D341Med (cell line): ENCODE data around the gene SPAG16.
"Not testable (repeated sequence)": the region's sequence is repeated elsewhere in the genome, so short reads cannot be mapped to it uniquely, and the experiment has no call there.

ENCODE experiments used
- DNase-seq: peaks from one replicate; pipeline ENCODE4 v3.0.0; 2012; ENCODE audit warnings: low spot score

SPAG16 gene

DNA sequence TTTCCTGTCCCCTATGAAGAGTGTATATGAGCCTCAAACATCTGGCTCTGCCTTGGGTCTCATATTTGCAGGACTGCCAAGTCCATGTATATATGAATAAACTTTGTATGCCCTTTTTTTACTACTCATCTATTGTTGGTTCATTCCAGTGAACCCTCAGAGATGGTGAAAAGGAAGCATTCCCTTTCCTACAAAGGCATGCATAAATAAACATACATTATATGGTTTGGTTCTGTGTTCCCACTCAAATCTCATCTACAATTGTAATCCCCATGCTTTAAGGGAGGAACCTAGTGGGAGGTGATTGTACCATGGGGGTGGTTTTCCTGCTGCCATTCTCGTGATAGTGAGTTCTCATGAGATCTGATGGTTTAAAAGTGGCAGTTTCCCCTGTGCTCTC is 534.2 kb downstream of the SPAG16 start:
- DNase-seq = no peak

- no peak for DNase-seq
Measured at GRCh38 chr2:213834331-213834730, 550.1 kb downstream of the SPAG16 start.

DNA sequence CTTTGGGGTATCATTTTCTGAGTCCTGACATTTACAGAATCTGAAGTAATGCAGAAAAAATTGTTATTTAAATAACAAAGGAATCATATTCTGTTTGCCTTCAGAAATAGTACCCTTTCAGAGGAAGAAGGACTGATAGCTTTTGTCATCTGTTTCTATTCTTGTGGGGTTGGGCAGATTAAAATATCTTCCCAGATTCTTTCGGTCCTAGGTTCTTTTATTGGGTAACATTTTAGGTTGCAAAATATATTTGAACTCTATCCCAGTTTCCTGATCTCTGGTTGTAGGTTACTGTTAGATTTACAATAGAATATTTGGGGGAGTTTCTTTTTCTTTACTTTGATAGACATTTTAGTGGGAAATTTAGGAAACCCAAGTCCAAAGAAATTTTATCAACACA is 550.5 kb downstream of the SPAG16 start:
- no peak for DNase-seq

DNA sequence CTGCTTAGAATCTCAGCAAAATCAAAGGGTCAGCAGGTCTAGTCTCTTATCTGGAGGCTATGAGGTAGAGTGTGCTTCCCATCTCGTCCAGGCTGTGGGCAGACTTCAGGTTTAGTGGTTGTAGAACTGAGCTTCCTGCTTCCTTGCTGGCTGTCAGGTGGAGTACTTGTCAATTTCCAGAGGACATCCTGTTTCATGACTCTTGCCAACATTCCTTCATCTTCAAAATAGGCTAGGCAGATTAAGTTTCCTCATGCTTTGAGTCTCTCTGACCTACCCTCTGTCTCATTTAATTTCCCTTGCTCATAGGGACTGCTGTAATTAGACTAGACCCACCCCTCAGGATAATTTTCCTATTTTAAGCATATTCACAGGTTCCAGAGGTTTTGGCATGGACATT is 562.6 kb downstream of the SPAG16 start:
- DNase-seq = no peak

DNA sequence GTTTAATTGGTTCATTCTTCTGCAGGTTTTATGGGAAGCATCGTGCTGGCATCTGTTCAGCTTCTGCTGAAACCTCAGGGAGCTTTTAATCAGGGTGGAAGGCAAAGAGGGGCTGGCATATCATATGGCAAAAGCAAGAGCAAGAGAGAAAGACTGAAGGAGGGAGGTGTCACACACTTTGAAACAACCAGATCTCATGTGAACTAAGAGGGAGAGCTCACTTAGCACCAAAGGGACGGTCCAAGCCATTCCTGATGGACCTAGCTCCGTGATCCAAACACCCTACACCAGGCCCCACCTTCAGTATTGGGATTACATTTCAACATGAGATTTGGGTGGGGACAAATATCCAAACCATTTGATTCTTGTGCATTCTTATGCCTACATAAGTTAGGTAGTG is 563.1 kb downstream of the SPAG16 start:
- DNase-seq = no peak

- no peak for DNase-seq
Measured at GRCh38 chr2:213848631-213849030, 564.4 kb downstream of the SPAG16 start.

DNA sequence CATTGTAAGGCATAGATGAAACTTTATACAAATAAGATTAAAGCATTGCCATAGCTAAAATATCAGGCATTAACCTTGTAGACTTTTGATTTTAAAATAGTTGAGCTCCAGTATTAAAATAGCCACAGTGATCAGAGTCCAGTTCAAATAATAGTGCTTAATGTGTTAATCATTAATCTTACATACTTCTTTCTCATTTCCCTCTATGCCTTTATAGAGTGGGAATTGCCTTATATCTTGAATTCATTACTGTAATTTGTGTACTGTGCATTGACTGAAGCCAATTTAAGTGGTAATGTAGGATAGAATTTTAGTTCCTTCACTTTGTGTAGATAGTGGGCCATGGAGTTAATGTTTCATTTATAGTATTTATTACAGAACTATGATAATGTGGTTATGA is 577.4 kb downstream of the SPAG16 start:
- DNase-seq = no peak

- peak; percentile 10 for DNase-seq
Measured at GRCh38 chr2:213862407-213863076, 578.3 kb downstream of the SPAG16 start.

DNA sequence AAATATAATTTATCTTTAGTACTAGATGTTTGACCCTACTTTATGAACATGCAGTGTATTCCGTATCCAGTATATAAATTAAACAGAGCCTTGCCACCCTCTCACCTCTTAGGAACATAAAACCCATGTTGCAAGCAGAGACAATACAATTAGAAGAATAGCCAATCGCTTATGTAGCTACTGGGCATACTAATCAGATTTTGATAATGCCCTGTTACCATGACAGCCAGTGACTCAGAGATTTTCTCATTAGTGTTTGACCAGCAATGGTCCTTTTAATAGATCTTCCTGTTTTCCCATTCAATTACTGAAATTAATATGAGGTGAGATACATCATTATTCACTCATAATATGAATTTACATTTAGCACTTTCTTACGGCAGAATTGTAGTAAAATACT is 579.3 kb downstream of the SPAG16 start:
- peak; percentile 6 for DNase-seq

DNA sequence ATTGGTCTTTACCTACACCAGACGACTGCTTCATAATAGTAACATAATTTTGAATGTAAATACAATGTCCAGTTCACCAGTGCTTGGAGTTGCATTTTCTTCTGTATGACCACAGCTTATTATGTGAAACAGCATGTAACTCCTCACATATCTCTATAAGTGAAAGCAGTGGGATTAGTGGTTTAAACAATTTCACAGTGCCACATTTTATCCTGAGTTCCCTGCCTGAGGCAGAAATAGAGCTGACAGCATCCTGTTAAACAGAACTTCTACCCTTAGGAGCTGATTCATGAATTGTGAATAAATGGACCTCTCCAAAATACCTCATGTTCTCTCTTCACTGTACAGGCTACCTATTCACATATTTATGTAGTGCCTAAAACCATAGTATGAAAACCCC is 584.3 kb downstream of the SPAG16 start:
- DNase-seq = no peak

GRCh38 chr2:213885485-213885884 is 601.2 kb downstream of the SPAG16 start:
- no peak for DNase-seq

DNA sequence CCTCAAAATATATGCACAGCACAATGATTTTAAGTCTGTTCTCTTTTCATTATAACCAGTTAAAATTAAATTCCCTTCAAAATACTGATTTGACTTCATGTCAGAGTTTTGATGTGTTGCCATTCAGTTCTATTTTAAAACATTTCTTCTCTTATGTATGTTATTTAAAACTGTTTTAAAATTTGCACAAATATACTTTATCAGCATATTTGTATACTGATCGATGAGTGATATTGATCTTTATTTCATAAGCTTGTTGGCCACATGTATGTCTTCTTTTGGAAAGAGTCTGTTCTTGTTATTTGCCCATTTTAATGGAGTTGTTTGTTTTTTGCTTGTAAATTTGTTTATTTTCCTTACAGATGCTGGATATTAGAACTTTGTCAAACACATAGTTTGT is 630.2 kb downstream of the SPAG16 start:
- no peak for DNase-seq

- no peak for DNase-seq
Measured at GRCh38 chr2:213920014-213920413, 635.8 kb downstream of the SPAG16 start.

DNA sequence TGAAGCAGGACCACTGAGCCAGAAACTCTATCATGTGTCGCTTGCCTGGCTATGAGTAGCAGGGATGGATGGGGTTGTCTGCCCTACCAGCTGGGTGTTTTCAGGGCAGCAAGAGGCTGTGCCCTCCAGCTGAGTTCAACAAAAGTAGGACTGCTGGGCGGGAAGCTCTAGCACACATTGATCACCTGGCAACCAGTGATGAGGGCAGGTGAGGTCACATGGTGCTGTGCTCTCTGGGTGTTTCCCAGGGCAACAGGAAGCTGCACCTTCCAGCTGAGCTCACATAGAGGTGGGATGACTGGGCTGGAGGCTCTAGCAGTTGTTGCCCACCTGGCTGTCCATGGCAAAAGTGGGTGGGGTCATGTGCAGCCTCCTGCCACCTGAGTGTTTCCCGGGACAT is 639.3 kb downstream of the SPAG16 start:
- DNase-seq = no peak

DNA sequence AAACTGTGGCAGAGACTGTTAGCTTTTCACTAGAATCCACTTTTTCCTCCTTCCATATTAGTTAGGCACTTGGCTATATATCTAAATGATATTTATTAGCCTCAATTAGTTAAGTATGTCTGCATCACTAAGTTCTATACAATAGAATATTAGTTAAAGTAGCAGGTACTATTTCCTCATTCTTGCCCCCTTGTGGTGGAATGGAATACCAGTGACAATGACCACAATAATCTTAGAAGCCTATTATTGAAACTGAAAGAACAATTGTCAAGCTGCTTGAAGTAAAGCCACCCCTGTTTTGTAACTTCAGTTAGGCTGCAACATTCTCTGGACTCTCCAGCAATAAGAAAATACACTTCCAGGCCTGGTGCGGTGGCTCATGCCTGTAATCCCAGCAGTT is 650.3 kb downstream of the SPAG16 start:
- DNase-seq = no peak

DNA sequence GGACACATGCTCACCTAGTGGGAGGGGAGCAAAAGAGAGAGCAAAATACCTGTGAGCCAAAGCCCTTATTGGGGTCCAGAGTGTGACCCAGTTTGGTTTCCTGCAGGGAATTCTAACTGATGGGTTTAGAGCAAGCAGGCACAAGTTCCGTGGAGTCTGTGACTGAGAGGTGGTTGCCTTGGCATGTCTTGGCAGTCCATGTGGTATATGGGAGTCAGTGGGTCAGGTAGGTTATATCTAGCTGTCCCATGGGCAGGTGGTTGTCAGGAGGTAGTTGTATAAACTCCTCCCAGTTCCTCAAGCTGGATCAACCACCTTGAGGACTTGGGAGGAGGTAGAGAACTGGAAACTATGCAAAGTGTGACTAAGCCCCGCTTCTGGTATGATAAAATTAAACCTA is 673.8 kb downstream of the SPAG16 start:
- no peak for DNase-seq

DNA sequence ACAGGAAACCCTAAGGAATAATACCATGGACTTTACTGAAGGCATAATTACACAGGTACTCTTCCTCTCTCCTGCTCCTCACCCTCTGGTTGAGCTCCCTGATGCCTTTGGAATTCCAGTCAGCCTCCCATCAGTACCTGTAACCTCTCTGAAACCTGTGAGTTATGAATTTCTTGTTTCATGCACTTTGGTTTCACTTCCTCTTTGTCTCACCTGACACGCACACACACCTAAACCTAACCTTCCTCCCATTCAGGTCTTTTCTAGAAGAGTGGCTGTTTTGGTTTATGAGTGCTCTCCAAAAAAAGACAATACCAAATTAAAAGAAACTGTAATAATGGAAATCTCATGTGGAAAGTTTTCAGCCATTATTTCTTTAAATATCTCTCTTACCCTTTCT is 675.3 kb downstream of the SPAG16 start:
- no peak for DNase-seq

DNA sequence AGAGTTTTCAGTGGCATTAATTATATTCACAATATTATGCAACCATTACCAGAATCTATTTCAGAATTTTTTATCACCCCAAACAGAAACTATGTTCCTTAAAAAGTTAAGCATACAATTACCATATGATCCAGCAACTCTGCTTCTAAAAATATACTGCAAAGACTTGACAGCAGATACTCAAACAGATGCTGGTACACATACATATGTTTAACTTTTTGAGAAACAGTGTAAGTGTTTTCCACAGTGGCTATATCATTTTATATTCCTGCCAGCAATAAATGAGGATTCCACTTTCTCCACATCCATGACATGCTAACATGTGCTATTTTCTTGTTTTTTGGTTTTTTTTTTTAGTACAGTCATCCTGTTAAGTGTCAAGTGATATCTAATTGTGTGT is 687.3 kb downstream of the SPAG16 start:
- DNase-seq = no peak

GRCh38 chr2:213980883-213981282 is 696.6 kb downstream of the SPAG16 start:
- DNase-seq = no peak

DNA sequence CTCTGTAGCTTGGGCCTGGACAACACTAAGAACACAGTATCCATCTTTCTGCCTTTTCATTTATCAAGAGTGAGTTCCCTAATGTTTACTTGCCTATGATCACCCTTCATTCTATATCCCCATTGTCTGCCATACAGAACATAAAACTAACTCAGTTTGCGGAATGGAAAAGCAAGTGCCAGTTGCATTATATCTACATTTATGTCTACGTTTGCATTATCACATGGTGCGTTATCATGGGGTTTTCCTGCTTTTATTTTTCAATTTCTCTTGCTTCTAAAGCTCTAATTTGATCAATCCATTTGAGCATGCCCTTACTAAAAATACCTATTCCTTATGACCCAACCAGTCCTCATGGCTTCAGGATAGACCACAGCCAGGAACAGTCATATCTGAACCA is 704.9 kb downstream of the SPAG16 start:
- DNase-seq = no peak

GRCh38 chr2:213991453-213992108 is 707.3 kb downstream of the SPAG16 start:
- no peak for DNase-seq

DNA sequence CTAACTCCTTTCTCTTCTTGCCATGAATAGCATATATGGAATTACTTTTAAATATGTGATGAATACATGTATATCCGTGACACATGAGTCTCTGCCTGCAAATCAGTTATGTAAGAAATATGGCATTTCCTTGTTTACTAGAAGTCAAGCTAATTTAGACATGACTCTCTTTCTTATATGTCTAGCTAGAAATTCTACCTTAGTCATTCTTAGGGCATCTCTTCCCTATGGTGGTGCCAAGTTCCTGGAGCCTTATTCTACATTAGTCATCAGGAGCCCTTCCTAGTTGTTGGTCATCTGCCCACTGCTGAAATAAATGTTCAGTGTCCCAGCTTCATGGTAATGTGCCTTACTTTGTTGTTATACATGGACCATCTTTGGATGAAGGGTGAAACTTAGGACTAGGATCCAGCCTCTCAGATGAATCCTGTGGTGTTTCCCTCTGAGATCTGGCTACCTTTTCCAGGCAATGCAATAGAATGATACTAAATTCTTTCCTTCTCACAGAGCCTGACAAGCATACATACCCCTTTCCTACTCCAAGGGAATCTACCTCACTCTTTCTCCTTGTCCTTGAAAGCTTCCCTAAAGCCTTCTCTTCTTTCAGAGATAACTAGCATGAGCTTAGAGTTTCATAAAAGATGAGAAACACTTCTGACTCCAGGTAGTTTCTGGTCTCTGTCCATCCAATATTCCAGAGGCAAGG is 711.3 kb downstream of the SPAG16 start:
- DNase-seq = no peak

DNA sequence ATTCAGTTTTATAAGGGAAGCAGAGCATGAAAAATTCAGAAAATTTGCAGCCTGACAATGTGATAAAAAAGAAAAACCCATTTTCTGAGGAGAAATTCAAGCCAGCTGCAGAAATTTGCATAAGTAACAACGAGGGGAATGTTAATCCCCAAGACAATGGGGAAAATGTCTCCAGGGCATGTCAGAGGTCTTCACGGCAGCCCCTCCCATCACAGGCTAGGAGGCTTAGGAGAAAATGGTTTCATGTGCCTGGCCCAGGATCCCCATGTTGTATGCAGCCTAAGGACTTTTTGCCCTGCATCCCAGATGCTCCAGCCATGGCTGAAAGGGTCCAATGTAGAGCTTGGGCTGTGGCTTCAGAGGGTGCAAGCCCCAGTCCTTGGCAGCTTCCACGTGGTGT is 714.7 kb downstream of the SPAG16 start:
- DNase-seq = not testable (repeated sequence)

DNA sequence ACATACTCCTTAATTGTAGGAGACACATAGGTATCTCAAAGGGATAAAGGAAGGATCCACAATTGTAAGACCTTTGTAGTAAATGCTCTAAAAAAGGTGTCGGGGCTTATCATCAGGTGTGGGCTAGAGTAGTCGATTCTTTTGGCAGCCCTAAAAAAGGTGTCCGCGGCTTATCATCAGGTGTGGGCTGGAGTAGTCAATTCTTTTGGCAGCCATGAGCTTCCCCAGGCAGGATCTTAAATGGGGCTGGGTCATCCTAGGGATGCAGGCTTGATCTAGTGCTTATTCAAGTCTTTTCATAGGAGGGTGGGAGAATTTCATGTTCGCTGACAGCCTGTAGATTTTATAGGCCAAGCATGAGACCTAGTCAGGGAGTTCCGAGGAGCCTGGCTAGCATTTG is 720.2 kb downstream of the SPAG16 start:
- DNase-seq = no peak
